OCI-M2 (cell line): ENCODE measurements around the gene TREH.
"Not testable (repeated sequence)": the region's sequence is repeated elsewhere in the genome, so short reads cannot be mapped to it uniquely, and the experiment has no call there.

ENCODE experiments used
- DNase-seq: peaks from one replicate; lab custom pipeline; 2025; ENCODE audit not compliant: unreplicated experiment; lab: John Stamatoyannopoulos, UW

Gene TREH

GRCh38 chr11:118679483-118679882 lies at the start of gene TREH:
TSS of gene TREH (minus strand) at chr11:118679650. CDS start at chr11:118679627, 23 bp downstream.
- no peak for DNase-seq

GRCh38 chr11:118728112-118728511 lies 48.7 kb upstream of the TREH start:
- DNase-seq, result not testable (repeated sequence)

- not testable (repeated sequence) for DNase-seq
Observed at GRCh38 chr11:118727721-118728066, 48.2 kb upstream of the TREH start.

GRCh38 chr11:118727001-118727720 lies 47.7 kb upstream of the TREH start:
- not testable (repeated sequence) for DNase-seq

GRCh38 chr11:118721478-118722015 lies 42.1 kb upstream of the TREH start:
- DNase-seq, result not testable (repeated sequence)

- DNase-seq, result not testable (repeated sequence)
Observed at GRCh38 chr11:118720740-118721139, 41.3 kb upstream of the TREH start.

GRCh38 chr11:118720078-118720477 lies 40.6 kb upstream of the TREH start:
- DNase-seq, result not testable (repeated sequence)

- not testable (repeated sequence) for DNase-seq
Observed at GRCh38 chr11:118718562-118718961, 39.1 kb upstream of the TREH start.

- not testable (repeated sequence) for DNase-seq
Observed at GRCh38 chr11:118717733-118718132, 38.3 kb upstream of the TREH start.

- DNase-seq, result not testable (repeated sequence)
Observed at GRCh38 chr11:118717221-118717620, 37.8 kb upstream of the TREH start.

GRCh38 chr11:118715837-118716260 lies 36.4 kb upstream of the TREH start:
- DNase-seq, result no peak

- no peak for DNase-seq
Observed at GRCh38 chr11:118715245-118715831, 35.9 kb upstream of the TREH start.

- DNase-seq, result no peak
Observed at GRCh38 chr11:118714816-118715215, 35.4 kb upstream of the TREH start.

- DNase-seq, result not testable (repeated sequence)
Observed at GRCh38 chr11:118714416-118714815, 35.0 kb upstream of the TREH start.

- DNase-seq, result no peak
Observed at GRCh38 chr11:118708296-118708695, 28.8 kb upstream of the TREH start.

GRCh38 chr11:118706546-118706825 lies 27.0 kb upstream of the TREH start:
- no peak for DNase-seq

GRCh38 chr11:118705791-118706545 lies 26.5 kb upstream of the TREH start:
- DNase-seq, result no peak

- DNase-seq, result no peak
Observed at GRCh38 chr11:118705111-118705741, 25.8 kb upstream of the TREH start.

- DNase-seq, result no peak
Observed at GRCh38 chr11:118703563-118704106, 24.2 kb upstream of the TREH start.

GRCh38 chr11:118699506-118700220 lies 20.2 kb upstream of the TREH start:
- no peak for DNase-seq
